ENCODE results near the gene PHF8. TPM values are rescaled to one million over a fixed set of nuclear protein-coding genes. Genes with fewer than 3 reads are reported as not detected.
A peak's percentile ranks its signal among the peaks of the same experiment; 100 is the strongest.

Gene PHF8
- total RNA-seq, 3 donors from 2014 or later, result 25.3 to 43.5 (median 32.8) TPM

GRCh38 chrX:54045563-54046228 lies 1.4 kb upstream of the PHF8 start:
- no peak overlapping the region for H3K4me3 ChIP-seq
- no peak overlapping the region for H3K27ac ChIP-seq
- intact Hi-C loops (cut with DNase I; ENCODE audit: low total_unique reads), result no loop called here
- DNase-seq (ENCODE audit: low spot score in 2 of 2), result no peak
- peaks cover 0 to 2% of the 10 kb centered on the region in 2 donors for H3K27me3 ChIP-seq
- no peak for TF ChIP-seq POLR2AphosphoS5 (IDR thresholded peaks at IDR 0.05)
- TF ChIP-seq POLR2A (IDR thresholded peaks at IDR 0.05), result no peak
- TF ChIP-seq CTCF (IDR thresholded peaks at IDR 0.05), result no peak
- H3K36me3 ChIP-seq, result no peaks in the 10 kb centered on the region
- no peaks in the 10 kb centered on the region for H3K4me1 ChIP-seq
- no peaks in the 10 kb centered on the region for H3K9me3 ChIP-seq

- Histone ChIP-seq H3K27ac (peak overlapping the region; percentile 92 to 98), H3K4me1 (no peaks in the 10 kb centered on the region), H3K4me3 (peak overlapping the region; percentile 63 to 83 (median 66)), H3K9me3 (no peaks in the 10 kb centered on the region), H3K36me3 (no peaks in the 10 kb centered on the region), H3K27me3 (peaks cover 0 to 6% of the 10 kb centered on the region in 2 donors)
- intact Hi-C loops (cut with DNase I; ENCODE audit: low total_unique reads), result no loop called here
- no peak for DNase-seq (ENCODE audit: low spot score in 2 of 2)
- no peak for TF ChIP-seq POLR2A (IDR thresholded peaks at IDR 0.05)
- no peak for TF ChIP-seq CTCF (IDR thresholded peaks at IDR 0.05)
Observed at GRCh38 chrX:54044877-54045338, 635 bp upstream of the PHF8 start.

GRCh38 chrX:54043541-54044125 lies 640 bp downstream of the PHF8 start:
- intact Hi-C loops (cut with DNase I; ENCODE audit: low total_unique reads), result no loop called here
- peak in 1 of 2 donors; percentile 45 for DNase-seq (ENCODE audit: low spot score in 2 of 2)
- Histone ChIP-seq H3K9me3 (no peaks in the 10 kb centered on the region), H3K4me3 (peak overlapping the region; percentile 63 to 83 (median 66)), H3K4me1 (no peaks in the 10 kb centered on the region), H3K27me3 (peaks cover 0 to 6% of the 10 kb centered on the region in 2 donors), H3K27ac (peak overlapping the region; percentile 92 to 98), H3K36me3 (no peaks in the 10 kb centered on the region)
- TF ChIP-seq POLR2A (IDR thresholded peaks at IDR 0.05) (peak; percentile 9), CTCF (IDR thresholded peaks at IDR 0.05) (no peak)

- DNase-seq (ENCODE audit: low spot score in 2 of 2), result no peak
- intact Hi-C loops (cut with DNase I; ENCODE audit: low total_unique reads), result no loop called here
- TF ChIP-seq CTCF (IDR thresholded peaks at IDR 0.05) (no peak), POLR2AphosphoS5 (IDR thresholded peaks at IDR 0.05) (no peak), POLR2A (IDR thresholded peaks at IDR 0.05) (no peak)
- H3K27me3 ChIP-seq, result peaks cover 0 to 6% of the 10 kb centered on the region in 2 donors
- H3K4me3 ChIP-seq, result peak overlapping the region; percentile 63 to 83 (median 66)
- H3K9me3 ChIP-seq, result no peaks in the 10 kb centered on the region
- H3K27ac ChIP-seq, result peak overlapping the region; percentile 92 to 98
- no peaks in the 10 kb centered on the region for H3K4me1 ChIP-seq
- no peaks in the 10 kb centered on the region for H3K36me3 ChIP-seq
Observed at GRCh38 chrX:54043056-54043455, 1.2 kb downstream of the PHF8 start.

- H3K27ac ChIP-seq, result peak overlapping the region; percentile 60 to 92
- no peaks in the 10 kb centered on the region for H3K9me3 ChIP-seq
- H3K27me3 ChIP-seq, result peaks cover 0 to 6% of the 10 kb centered on the region in 2 donors
- no peaks in the 10 kb centered on the region for H3K4me1 ChIP-seq
- H3K4me3 ChIP-seq, result peak overlapping the region; percentile 63 to 83 (median 66)
- intact Hi-C loops (cut with DNase I; ENCODE audit: low total_unique reads), result no loop called here
- no peaks in the 10 kb centered on the region for H3K36me3 ChIP-seq
- no peak for TF ChIP-seq POLR2A (IDR thresholded peaks at IDR 0.05)
- TF ChIP-seq CTCF (IDR thresholded peaks at IDR 0.05), result no peak
- peak in 1 of 2 donors; percentile 48 for DNase-seq (ENCODE audit: low spot score in 2 of 2)
Observed at GRCh38 chrX:54042609-54043021, 1.7 kb downstream of the PHF8 start.

All from breast epithelium (tissue), 4 donors.